Measurements from ENCODE around the gene GLIPR1L1.
"Not testable (repeated sequence)": the region's sequence is repeated elsewhere in the genome, so short reads cannot be mapped to it uniquely, and the experiment has no call there.

GLIPR1L1 gene, protein sequence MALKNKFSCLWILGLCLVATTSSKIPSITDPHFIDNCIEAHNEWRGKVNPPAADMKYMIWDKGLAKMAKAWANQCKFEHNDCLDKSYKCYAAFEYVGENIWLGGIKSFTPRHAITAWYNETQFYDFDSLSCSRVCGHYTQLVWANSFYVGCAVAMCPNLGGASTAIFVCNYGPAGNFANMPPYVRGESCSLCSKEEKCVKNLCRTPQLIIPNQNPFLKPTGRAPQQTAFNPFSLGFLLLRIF

GRCh38 chr12:75334384-75335030 is at the start of gene GLIPR1L1:
Gene GLIPR1L1, plus strand, starts transcription at chr12:75334670. Its CDS starts 59 bp downstream, at chr12:75334729.
- peak; percentile 86 for DNase-seq

DNA sequence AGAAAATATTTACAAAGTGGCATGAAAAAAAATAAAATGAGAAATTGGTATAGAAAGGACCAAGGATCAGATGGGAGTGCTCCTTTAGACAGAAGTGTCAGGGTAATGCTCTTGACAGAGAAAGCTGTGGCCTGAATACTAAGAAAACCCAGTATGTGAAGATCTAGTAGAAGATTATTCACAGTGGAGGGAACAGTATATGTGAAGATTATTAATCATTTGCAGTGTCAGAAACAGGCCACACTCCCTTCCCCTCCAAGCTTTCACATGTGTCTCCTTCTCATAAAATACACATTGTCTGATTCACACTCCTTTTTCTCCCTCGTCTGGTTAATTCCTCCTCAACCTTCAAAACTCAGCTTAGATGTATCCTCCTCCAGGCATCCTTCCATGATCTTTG is 45.6 kb upstream of the GLIPR1L1 start:
- DNase-seq: no peak

DNA sequence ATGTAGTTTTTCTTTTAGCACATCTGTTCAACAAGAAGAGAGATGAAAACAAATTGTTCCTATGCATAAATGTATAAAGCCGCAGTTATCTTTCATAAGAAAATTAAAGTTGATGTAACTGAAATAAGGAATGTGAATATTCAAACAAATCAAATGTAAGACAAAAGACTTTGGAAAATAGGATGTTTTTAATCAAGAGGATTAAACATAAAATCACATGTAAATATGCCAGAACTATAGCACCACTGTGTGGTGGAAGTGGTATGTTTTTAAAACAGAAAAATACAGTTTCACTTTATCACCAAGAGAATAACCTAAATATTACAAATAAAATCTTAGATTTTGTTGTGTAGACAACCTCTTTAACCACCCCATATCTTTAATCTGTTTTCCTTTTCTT is 44.7 kb upstream of the GLIPR1L1 start:
- DNase-seq: no peak

DNA sequence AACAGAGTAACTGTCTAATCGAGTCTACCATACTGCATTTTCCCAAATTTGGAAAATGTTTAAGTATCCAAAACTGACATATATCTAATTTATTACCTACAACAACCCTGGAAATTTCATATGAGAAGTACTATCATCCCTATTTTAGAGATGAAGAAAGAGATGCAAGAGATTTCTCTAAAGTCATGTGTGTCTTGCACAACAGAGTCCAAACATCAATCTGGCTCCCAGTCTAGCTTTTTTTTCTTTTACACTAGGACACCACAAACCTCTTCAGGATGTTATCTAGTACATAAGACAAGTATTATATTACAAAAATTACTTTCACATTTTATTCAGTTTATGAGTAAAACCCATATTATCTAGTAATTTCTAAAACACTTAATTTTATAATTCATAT is 43.5 kb upstream of the GLIPR1L1 start:
- DNase-seq: no peak

- no peak for DNase-seq
These were observed 40.1 kb upstream of the GLIPR1L1 start for GRCh38 chr12:75294336-75294735.

- no peak for DNase-seq
These were observed 39.7 kb upstream of the GLIPR1L1 start for GRCh38 chr12:75294797-75295196.

GRCh38 chr12:75302225-75302624 is 32.2 kb upstream of the GLIPR1L1 start:
- no peak for DNase-seq

DNA sequence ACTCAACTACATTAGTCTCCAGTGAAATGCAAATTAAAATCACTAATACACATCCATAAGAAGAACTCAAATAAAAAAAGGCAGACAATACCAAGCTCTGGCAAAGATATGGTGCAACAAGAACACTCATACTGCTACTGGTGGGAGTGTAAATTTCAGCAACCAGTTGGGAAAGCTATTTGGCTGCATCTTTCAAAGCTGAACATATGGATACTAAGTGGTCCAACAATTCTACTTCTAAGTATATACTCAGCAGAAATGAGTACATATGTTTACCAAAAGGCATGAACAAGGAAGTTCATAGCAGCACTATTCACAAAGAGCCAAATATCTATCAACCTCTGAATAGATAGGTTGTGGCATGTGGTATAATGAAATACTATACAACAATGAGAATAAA is 31.7 kb upstream of the GLIPR1L1 start:
- DNase-seq: no peak

DNA sequence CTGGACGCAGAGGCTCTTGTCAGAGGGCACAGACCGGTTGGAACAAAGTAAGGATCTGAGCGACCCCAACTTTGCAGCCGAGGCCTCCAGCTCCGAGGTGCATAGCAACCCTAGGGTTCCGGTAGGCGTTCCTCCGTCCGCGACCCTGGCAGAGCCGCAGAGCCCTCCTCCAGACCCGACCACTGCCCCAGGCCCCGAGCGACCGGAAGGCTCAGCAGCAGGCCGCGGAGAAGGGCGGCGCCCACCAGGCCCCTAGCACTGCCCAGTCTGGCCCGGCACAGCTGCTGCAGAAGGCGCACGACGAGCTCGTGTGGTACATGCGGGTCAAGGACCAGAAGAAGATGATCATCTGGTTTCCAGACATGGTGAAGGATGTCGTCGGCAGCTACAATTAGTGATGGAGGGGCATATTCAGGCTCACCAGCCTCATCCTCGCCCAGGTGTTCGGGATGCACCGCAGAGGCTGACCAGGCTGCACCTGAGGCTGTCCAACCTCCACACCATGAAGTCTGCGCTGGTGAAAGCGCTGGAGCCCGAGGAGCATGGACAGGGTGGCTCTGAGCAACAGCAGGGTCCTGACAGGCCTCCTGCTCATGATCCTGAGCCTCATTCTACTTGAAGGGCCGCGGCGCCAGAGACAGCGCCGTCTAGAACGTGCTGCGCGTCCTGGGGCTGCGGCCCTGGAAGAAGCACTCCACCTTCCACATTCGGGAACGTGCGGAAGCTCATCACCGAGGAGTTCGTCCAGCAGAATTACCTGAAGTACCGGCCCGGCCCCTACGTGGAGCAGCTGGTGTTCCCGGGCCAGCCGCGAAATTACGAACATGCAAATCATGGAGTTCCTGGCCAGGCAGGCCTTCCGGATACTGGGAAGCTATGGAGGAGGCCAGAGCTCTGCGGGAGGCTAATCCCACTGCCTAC is 28.8 kb upstream of the GLIPR1L1 start:
- DNase-seq: no peak

GRCh38 chr12:75308279-75308678 is 26.2 kb upstream of the GLIPR1L1 start:
- no peak for DNase-seq

GRCh38 chr12:75311369-75311768 is 23.1 kb upstream of the GLIPR1L1 start:
- no peak for DNase-seq

- no peak for DNase-seq
These were observed 19.0 kb upstream of the GLIPR1L1 start for GRCh38 chr12:75315518-75315917.

GRCh38 chr12:75317784-75318183 is 16.7 kb upstream of the GLIPR1L1 start:
- no peak for DNase-seq

DNA sequence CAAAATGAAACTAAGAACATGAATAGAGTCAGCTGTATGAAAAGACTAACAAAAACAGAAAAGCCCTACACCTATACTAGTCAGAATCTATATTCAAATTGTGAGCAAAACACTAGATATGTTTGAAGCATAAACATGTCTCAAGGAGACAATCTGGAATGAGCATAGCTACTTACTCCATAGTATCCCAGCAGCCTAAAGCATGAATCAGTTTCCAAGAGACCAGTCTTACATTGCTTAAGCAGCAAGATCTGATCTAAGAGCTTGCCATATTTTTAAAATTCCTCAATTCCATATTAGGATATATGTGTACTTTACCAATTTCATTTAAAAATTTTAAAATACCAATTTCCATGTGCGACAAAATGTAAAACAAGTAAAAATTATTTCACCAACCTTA is 12.0 kb upstream of the GLIPR1L1 start:
- no peak for DNase-seq

DNA sequence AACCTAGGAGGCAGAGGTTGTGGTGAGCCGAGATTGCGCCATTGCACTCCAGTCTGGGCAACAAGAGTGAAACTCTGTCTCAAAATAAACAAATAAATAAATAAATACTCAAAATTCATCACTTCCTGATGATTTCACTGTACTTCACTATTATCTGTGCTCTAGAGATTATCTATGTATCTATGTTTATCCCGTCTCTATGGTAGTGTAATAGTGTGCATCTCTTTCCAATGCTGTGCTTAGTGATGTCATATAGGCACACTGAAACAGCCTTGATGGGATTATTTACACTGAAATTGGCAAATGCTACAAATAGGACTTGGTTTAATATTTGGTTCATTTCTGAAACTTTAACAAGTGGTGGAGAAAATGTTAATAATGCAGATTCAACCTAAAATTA is 10.8 kb upstream of the GLIPR1L1 start:
- no peak for DNase-seq

DNA sequence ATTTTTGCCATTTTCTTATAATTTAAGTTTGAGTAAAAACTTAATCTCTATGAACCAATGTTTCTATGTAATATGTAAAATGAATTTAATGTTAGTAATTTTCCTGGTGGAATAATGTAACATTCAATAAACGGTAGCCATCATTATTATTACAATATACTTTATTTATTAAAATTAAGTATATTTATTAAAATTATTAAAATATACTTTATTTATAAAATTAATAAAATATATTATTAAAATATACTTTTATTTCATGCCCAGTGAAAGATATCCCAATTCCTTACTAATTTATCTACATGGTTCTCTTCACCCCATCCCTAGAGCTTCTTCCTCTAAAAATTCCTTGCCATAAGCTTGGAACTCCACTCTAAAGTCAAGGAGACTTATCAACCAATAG is 6.8 kb upstream of the GLIPR1L1 start:
- no peak for DNase-seq

GRCh38 chr12:75329918-75330826 is 4.3 kb upstream of the GLIPR1L1 start, which contains the start of gene CAPS2:
Gene CAPS2, minus strand, starts transcription at chr12:75330324. Its CDS starts 3,826 bp downstream, at chr12:75326498.
- DNase-seq: peak; percentile 69

GRCh38 chr12:75337905-75338304 is 3.4 kb downstream of the GLIPR1L1 start:
- DNase-seq: no peak

DNA sequence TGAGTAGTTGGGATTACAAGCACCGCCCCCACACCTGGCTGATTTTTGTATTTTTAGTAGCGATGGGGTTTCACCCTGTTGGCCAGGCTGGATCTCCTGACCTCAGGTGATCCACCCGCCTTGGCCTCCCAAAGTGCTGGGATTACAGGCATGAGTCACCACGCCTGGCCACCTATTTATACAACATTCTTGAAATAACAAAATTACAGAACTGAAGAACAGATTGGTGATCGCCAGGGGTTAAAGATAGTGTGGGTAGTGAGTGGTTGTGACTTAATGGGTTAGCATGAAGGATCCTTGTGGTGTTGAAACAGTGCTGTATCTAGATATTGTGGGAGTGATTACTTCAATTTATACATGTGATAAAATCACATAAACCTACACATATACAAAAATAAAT is 7.4 kb downstream of the GLIPR1L1 start:
- no peak for DNase-seq

DNA sequence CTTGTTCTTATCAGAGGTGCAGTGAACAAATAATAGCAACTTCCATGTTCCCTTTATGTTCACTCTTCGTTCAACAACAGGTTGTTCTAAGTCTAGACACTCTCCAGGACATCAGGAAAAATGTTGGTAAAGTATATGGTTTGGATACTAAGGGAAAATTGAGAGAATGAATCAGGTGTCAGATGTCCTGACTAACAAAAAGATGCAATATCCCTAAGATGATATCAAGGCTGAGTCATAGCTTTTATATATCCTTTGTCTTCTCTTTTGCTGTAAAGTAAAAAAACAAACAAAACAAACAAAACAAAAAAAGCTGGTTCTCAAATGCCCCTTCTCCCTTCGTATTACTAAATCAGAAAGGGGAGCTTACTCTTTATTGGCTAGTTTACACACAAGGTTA is 11.1 kb downstream of the GLIPR1L1 start:
- DNase-seq: no peak

DNA sequence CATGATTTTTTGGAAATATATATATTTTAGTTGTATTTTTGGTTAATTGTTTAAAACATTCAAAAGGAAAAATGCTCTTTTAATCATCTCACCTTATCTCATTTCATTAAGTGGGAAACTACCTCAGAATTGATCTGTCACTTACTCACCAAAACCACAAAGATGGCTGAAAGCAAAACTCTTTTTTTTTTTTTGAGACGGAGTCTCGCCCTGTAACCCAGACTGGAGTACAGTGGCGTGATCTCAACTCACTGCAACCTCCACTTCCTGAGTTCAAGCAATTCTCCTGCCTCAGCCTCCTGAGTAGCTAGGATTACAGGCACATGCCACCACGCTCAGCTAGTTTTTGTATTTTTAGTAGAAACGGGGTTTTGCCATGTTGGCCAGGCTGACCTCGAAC is 11.7 kb downstream of the GLIPR1L1 start:
- DNase-seq: not testable (repeated sequence)

GRCh38 chr12:75349946-75350345 is 15.5 kb downstream of the GLIPR1L1 start:
- DNase-seq: no peak

DNA sequence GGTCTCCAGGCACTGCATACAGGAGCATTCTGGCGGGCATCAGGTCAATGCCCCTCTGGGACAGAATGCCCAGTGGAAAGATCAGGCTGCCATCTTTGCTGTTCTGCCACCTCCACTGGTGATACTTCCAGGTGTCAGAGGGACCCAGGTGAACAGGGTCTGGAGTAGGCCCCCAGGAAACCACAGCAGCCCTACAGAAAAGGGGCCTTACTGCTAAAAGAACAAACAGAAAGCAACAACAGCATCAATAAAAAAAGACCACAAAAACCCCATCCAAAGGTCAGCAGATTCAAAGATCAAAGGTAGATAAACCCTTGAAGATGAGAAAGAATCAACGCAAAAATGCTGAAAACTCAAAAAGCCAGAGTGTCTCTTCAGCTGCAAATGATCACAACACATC is 15.9 kb downstream of the GLIPR1L1 start:
- no peak for DNase-seq
